ENCODE data around the gene CCRL2.

The CCRL2 gene, protein sequence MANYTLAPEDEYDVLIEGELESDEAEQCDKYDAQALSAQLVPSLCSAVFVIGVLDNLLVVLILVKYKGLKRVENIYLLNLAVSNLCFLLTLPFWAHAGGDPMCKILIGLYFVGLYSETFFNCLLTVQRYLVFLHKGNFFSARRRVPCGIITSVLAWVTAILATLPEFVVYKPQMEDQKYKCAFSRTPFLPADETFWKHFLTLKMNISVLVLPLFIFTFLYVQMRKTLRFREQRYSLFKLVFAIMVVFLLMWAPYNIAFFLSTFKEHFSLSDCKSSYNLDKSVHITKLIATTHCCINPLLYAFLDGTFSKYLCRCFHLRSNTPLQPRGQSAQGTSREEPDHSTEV

DNA sequence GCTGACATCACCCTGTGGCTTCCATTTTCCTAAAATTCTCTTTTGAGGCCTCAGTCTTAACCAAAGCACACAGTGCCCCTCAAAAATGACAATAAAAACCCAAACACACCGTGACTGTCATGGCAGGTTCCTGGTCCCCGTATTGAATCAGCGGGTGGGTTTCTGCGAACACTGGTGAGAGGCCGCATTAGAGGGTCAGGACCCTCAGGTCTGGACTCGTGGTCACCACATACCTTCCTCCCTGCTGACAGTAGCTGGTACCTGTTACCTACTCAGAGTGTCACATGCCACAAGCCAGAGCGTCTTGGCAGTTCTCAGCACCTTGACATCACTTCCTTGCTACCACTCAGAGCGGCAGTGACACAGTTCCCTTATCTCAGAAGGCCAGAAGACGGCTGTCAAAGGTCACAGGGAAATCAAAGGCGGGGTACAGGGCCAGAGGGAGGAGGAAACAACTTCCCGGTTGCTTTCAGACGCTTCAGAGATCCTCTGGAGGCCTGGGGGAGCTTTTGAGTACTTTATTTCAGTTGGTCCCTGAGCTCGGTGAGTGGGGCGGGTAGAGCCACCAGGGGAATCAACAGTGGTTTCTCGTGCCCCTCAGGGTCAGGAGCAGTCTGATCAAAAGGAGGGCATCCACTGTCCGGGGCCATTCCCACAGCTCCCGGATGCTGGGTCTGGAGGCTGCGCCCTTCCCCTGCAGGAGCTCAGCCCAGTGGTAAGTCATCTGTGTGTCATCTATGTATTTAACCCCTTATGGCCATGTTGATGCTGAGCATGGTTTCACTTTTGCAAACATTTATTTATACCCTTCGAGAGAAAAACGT lies at the start of gene CCRL2, which contains the start of gene CCR5AS:
TSS of gene CCRL2 (plus strand) at position 472 of the 824 bp plus-strand sequence. CDS start 821 bp downstream, outside the sequence.
TSS of gene CCR5AS (minus strand) at position 279 of the 824 bp plus-strand sequence.
- FAIRE-seq (no peak), DNase-seq (ENCODE audit: insufficient read length, low spot score) (no peak)
- TF ChIP-seq CTCF (IDR thresholded peaks at IDR 0.05; ENCODE audit: insufficient read depth, missing control alignments) = no peak

- TF ChIP-seq CTCF (IDR thresholded peaks at IDR 0.05; ENCODE audit: insufficient read depth, missing control alignments) = no peak
- DNase-seq (ENCODE audit: insufficient read length, low spot score) (no peak), FAIRE-seq (no peak)
Observed at GRCh38 chr3:46358466-46358865, 48.6 kb upstream of the CCRL2 start.

DNA sequence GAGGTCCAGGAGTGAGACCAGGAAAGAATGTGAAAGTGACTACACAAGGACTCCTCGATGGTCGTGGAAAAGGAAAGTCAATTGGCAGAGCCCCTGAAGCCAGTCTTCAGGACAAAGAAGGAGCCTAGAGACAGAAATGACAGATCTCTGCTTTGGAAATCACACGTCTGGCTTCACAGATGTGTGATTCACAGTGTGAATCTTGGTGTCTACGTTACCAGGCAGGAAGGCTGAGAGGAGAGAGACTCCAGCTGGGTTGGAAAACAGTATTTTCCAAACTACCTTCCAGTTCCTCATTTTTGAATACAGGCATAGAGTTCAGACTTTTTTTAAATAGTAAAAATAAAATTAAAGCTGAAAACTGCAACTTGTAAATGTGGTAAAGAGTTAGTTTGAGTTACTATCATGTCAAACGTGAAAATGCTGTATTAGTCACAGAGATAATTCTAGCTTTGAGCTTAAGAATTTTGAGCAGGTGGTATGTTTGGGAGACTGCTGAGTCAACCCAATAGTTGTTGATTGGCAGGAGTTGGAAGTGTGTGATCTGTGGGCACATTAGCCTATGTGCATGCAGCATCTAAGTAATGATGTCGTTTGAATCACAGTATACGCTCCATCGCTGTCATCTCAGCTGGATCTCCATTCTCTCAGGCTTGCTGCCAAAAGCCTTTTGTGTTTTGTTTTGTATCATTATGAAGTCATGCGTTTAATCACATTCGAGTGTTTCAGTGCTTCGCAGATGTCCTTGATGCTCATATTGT lies 47.1 kb upstream of the CCRL2 start:
- FAIRE-seq = no peak
- TF ChIP-seq CTCF (IDR thresholded peaks at IDR 0.05; ENCODE audit: insufficient read depth, missing control alignments) = no peak
- no peak for DNase-seq (ENCODE audit: insufficient read length, low spot score)

DNA sequence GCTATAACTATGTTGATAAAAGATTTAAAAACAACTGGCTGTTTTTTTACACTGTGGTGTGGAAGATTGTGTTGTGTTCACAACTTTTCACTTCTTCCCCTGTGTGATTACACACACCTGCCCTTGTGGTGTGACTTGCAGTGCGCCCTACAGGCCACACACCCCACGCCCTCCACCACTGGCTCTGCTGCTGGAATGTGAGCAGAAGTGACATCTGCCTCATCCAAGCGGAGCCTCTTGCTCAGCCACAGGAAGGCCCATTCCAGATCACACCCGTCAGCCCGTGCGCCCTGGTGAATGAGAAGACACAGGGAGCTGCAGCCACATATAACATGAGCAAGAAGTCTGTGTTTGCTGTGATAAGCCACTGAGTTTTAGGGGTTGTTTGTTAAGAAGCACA lies 46.2 kb upstream of the CCRL2 start:
- DNase-seq (ENCODE audit: insufficient read length, low spot score) (no peak), FAIRE-seq (no peak)
- no peak for TF ChIP-seq CTCF (IDR thresholded peaks at IDR 0.05; ENCODE audit: insufficient read depth, missing control alignments)

GRCh38 chr3:46361408-46362283 lies 45.4 kb upstream of the CCRL2 start:
- FAIRE-seq (no peak), DNase-seq (ENCODE audit: insufficient read length, low spot score) (no peak)
- TF ChIP-seq CTCF (IDR thresholded peaks at IDR 0.05; ENCODE audit: insufficient read depth, missing control alignments) = no peak

DNA sequence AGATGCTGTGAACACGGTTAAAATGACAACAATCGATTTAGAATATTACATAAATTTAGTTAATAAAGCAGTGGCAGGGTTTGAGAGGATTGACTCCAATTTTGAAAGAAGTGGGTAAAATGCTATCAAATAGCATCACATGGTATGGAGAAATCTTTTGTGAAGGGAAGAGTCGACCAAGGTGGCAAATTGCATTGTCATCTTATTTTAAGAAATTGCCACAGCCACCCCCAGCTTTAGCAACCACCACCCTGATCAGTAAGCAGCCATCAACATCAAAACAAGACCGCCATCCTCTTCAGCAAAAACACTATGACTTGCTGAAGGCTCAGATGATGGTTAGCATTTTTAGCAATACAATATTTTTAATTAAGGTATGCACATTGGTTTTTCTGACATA lies 42.0 kb upstream of the CCRL2 start:
- no peak for FAIRE-seq
- TF ChIP-seq CTCF (IDR thresholded peaks at IDR 0.05; ENCODE audit: insufficient read depth, missing control alignments) = no peak
- no peak for DNase-seq (ENCODE audit: insufficient read length, low spot score)

Measured in D721Med (cell line).